Activated CD8-positive, alpha-beta memory T cell treated with anti-CD3 and anti-CD28 coated beads for 24 hours (primary cell): ENCODE measurements around the gene CD3D.
"Not testable (repeated sequence)": the region's sequence is repeated elsewhere in the genome, so short reads cannot be mapped to it uniquely, and the experiment has no call there.

ENCODE experiments used
- DNase-seq: peaks from one replicate; pipeline ENCODE4 v3.0.0-alpha.2; 2020

Gene CD3D

DNA sequence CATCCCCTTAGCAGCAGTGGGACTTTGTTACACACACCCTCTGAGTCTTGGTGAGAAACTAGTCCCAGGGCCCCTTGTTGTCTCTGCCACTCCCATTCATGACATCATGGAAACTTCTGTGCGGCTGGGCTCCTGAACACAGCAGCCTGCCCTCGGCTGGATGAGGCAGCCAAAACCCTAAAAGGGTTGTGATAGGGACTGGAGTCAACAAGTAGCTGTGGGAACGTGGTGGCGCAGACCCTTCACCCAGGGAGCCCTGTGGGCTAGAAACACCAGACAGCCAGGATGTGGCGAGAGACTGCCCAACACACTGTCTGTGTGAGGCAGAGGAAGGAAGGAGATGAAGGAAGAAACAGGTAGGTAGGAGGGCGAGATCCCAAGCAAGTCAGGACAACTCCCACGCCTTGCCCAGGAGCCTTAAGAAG lies 3.9 kb downstream of the CD3D start:
- DNase-seq, result peak; percentile 89

DNA sequence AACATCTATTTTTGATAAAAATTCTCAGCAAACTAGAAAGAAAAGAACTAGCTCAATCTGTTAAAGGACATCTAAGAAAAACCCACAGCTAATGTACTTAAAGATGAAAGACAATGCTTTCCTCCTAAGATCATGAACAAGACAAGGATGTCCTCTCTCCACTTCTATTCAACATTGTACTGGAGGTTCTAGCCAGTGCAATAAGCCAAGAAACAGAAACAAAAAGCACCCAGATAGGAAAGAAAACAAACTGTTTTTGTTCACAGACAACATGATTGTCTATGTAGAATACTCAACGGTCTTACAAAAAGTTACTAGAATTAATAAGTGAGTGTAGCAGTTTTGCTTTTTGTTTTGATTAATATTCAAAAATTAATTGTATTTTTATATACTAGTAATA lies 7.8 kb downstream of the CD3D start:
- DNase-seq, result no peak

DNA sequence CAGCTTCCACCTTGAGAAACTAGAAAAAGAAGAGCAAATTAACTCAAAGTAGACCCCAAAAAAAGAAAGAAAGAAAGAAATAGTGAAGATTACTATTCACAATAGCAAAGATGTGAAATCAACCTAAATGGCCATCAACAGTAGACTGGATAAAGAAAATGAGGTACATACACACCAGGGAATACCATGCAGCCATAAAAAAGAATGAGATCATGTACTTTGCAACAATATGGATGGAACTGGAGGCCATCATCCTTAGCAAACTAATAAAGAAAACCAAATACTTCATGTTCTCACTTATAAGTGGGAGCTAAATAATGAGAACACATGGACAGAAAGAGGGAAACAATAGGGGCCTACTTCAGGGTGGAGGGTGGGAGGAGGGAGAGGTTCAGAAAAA lies 13.8 kb downstream of the CD3D start:
- DNase-seq, result no peak

DNA sequence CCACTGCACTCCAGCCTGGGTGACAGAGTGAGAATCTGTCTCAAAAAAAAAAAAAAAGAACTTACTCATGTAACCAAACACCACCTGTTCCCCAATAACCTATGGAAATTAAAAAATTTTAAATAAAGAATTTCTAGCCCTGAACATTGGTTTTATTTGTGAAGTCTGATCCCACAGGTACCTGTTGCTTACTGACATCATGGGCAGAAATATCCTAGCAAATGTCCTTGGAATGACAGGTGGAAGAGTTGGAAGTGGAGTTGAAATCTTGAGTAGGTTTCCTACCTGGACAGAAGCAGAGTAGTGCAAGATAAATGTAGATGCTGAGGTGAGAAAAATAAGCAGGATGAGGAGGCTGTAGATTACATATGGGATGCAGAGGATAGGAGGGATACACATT lies 17.2 kb downstream of the CD3D start:
- DNase-seq, result no peak

DNA sequence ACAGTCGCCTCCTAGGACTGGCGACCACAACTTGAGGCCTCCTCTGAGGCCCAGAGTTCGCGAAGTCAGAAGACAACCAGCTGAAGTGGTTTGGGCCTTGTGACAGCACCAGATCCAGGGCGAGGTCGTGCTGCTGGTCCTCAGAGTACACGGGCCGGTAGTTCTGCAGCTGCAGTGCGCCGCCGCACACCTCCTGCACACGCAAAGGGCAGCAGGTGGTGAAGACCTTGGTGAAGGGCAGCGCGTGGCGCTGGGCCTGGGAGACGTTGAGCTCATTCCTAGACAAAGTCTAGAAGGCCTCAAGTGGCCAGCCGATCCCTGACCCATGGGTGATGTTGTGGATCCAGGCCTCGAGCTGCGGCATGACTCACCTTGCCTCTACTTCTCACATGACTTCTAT lies 19.8 kb downstream of the CD3D start:
- no peak for DNase-seq

DNA sequence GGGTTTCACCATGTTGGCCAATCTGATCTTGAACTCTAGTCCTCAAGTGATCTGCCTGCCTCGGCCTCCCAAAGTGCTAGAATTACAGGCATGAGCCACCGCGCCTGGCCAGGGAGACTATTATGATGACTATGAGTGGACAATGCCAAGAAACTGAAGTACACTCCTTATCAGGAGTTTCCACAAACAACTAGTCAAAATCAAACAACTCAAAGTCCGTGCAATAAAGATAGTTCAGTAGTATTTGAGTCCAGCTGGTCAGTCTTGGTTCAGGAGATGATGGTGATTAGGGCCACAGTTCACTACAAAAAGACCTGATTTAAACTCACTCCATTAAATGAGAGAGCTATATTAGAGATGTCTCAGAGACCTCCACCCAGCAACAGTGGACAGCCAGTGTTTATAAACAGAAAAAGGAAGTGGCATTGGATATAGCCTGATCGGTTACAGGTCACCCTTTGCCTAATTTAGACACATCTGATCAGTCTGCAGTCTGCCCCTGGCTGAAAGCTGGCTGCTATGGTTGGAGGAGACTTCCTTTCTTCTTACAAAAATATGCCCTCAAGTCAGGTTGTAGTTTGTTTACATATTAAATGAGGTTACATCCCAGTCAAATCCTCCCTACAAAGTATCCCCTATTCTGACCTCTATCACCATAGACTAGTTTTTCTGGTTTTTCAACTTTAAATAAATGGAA lies 21.0 kb downstream of the CD3D start:
- no peak for DNase-seq

DNA sequence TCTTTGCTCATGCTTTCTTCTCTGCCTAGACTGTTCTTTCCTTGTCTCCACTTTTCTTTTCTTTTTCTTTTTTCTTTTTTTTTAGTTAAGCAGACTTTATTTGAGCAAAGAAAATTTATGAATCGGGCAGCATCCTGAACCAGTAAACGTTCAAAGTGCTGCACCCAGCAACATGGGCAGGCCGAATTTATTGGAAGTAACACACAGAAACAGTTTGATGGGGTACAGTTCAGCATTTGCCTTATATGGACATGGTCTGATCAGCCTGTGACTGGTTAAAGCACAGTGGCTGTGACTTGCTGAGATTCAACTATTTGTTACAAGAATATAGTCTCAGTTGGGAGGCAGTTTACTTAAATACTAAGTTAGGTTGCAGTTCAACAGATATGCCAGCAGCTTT lies 22.0 kb downstream of the CD3D start:
- DNase-seq, result no peak

DNA sequence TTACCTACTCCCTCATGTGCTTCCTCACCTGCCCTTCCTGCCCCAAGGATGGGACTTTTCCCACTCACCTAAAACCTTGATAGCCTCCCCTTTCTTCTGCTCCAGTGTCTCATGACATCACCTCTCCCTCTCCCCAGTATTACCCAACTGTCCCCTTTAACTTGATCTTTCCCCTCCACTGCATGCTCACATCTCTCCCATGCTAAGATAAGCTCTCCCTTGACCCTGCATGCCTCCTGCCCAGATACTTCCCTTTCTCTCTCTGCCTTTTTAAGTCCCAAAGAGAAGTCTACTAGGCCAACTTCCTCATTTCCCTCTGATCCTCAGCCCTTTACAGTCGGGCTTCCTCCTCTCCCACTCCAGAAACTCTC lies 23.2 kb downstream of the CD3D start:
- DNase-seq, result no peak

DNA sequence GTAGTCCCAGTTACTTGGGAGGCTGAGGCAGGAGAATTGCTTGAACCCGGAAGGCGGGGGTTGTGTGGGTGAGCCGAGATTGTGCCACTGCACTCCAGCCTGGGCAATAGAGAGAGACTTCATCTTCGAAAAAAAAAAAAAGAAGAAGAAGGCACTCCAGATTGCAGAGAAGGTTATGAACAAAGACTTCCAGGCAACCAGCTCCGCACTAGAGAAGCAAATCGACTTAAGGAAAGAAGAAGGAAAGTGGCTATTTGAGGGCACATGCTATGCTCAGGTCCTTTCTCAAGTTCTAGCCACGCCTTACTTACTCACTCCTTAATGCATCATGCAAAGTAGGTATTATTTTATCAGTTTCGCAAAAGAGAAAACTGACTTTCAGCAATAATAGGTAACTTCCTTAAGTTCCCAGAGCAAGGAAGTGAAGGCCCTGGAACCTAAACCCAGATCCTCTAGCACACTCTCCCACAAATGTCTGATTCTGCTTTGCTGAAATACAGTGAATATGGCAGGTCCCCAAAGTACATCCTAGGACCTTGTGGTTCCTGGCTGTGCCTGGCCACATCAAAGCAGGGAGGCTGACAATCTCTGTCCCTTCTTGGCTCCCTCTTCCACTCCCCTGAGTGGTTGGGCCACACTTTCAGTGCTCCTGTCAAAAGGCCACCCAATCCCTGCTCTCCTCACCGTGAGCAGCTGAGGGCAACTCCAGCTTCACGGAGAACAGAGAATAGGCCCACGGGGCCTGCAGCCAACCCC lies 23.7 kb downstream of the CD3D start:
- DNase-seq, result no peak

DNA sequence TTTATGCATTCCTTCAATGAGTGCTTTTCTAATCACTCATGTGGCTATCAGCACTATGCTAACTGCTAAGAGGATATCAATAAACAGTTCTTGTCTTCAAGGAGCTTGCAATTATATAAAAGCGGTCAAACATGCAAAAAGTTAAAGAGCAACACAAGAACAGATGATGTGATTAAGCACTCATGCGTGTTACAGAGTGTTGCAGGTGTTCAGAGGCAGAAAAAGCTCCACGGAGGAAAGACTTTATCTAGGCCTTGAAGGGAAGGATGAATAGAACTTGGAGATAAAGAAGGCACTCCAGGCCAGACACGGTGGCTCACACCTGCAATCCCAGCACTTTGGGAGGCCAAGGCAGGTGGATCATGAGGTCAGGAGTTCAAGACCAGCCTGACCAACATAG lies 24.4 kb downstream of the CD3D start:
- DNase-seq, result no peak

DNA sequence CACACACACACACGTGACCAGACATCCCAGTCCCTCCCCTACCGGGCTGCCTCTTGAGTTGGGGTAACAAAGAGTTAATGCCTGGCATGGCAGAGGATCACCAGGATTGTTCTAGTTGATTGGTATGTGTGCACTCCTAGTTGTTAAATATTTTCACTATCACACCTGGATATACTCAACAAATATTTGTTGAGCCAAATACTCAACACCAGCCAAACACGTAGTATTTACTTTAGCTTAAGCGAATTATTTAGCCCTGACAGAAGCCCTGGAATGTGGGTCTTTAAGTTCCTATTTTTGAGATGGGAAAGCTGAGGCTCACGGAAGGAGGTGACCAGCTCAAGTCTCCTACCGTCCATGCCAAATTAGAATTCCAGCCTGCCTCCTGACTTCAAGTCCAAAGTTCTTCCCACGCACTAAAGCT lies 27.5 kb downstream of the CD3D start:
- DNase-seq, result no peak

DNA sequence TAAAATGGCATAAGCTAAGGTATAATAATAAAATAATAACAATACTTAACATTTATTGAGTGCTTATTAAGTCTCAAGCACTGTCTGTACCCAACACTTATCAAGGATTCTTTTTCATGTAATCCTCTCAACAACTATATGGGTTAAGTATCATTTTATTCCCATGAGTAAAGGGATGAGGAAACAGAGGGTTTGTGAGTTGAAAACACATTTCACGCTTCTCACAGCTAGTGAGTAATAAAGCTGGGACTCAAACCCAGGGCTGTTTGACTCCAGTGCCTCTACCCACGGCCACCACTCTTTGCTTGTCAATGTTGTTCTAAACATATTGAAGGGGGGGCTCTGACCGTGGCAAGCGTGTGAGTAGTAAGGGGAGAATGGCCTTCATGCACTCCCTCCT lies 29.3 kb downstream of the CD3D start:
- DNase-seq, result no peak

DNA sequence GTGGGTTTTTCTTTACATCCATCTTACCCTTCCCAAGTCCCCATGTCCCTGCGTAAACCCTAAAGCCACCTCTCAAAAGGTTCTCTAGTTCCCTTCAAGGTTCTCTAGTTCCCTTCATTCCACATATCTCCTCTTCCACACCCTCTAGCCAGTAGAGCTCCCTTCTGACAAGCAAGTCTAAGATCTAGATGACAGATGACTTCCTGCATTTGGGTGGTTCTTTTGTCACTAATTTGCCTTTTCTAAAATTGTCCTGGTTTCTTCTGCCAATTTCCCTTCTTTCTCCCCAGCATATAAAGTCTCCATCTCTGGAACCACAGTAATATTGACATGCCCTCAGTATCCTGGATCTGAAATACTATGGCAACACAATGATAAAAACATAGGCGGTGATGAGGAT lies 30.2 kb downstream of the CD3D start:
- DNase-seq, result no peak

DNA sequence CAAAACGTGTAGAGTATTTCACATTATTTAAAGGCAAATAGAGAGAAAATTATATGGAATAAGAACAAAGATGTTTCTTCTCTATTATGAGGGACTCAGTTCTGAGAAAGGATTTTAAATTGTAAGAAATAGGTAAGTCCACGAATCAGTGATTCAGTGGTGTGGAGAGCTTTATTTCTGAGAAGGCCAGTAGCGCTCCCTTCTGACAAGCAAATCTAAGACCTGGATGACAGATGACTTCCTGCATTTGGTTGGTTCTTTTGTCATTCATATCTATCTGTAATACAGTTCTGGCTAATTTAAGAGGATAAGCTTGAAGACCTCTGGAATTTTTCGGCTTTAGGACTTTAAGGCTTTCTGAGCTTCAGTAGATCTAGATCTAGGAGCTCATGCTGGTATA lies 31.0 kb downstream of the CD3D start:
- no peak for DNase-seq

DNA sequence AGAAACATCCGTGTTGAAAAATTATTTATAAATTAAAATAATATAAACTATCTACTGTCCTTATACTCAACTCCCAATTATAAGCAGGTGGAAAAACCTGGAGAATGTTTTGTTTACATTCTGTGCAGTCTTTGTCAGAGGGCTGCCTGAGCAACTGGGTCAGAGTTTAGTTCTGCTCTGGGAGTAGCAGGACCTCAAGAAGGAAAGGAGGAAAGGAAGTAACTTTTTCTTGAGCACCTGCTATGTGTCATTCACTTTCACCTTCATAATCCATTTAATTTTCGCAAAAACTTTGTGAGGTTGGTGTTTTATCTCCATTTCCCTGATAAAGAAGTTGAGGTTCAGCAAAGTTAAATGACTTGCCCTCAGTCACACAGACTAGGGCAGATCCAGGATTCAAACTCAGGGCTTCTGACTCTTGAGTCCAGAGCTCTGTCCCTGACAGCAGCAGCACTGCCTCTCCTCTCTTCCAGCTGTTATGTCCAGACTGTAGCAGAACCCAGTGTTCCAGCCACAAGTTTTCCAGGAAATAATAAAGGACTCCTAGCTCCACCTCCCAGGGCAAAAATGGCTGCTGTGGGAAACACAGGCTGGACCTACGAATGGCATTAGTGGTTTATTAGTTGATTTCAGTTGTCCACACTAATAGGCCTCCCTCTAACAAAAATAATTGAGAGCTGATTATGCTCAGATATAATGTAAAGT lies 31.6 kb downstream of the CD3D start:
- DNase-seq, result no peak

DNA sequence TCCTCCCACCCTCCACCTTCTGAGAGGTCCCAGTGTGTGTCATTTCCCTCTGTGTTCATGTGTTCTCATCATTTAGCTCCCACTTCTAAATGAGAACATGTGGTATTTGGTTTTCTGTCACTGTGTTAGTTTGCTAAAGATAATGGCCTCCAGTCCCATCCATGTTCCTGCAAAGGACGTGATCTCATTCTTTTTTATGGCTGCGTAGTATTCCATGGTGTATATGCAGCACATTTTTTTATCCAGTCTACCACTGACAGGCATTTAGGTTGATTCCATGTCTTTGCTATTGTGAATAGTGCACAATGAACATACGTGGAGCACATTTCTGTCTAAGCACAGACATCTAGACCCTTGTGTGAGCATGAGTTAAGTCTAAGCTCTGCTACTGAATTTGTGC lies 32.2 kb downstream of the CD3D start:
- no peak for DNase-seq

DNA sequence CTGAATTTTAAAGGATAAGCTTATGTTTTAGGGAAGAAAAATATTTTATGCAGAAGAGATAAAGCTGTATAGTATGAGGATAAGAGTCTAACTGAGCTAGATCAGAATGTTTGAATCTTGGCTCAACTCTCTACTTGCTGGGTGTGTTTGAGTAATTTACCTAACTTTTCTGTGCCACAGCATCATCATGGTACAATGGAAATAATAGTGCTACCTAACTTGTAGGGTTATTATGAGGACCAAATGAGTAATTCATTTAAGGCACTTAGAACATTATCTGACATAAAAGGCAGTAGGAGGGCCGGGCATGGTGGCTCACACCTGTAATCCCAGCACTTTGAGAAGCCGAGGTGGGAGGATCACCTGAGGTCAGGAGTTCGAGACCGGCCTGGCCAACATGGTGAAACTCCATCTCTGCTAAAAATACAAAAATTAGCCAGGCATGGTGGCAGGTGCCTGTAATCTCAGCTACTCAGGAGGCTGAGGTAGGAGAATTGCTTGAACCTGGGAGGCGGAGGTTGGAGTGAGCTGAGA lies 33.4 kb downstream of the CD3D start:
- DNase-seq, result not testable (repeated sequence)

DNA sequence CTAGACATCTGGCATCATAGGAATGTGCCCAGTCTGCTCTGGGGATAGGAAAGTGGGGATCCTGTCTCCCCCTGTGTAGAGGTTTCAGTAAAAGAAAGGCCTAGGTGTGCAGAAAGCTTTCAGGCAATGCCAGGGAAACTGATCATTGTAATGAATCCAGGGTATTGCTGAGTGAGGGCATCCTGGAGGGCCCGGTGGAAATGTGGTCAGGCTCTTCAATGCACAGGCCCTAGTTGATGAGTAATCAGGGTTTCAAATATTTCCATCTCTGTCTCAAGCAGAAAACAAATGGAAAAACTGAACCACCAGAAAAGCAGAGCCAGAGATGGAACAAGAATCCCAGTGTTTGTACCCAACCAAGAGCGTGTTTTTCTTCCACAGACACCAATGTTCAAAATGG lies 35.9 kb downstream of the CD3D start:
- no peak for DNase-seq

DNA sequence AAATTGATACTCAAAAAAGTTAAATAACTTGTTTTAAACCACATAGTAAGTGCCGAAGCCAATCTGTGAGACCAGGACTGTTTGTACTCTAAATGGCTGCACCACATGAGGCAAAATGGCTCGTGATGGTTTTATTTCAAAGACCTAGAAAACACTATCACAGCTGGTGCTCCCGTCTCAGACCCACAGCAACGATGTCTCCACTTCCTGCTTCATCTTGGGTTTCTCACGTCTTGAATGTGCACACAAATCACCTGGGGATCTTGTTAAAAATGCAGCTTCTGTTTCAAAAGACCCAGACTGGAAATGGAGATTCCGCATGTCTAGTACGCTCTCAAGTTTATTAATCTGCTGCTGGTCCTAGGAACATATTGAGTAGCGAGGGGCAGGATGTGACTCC lies 36.8 kb downstream of the CD3D start:
- DNase-seq, result peak; percentile 73

DNA sequence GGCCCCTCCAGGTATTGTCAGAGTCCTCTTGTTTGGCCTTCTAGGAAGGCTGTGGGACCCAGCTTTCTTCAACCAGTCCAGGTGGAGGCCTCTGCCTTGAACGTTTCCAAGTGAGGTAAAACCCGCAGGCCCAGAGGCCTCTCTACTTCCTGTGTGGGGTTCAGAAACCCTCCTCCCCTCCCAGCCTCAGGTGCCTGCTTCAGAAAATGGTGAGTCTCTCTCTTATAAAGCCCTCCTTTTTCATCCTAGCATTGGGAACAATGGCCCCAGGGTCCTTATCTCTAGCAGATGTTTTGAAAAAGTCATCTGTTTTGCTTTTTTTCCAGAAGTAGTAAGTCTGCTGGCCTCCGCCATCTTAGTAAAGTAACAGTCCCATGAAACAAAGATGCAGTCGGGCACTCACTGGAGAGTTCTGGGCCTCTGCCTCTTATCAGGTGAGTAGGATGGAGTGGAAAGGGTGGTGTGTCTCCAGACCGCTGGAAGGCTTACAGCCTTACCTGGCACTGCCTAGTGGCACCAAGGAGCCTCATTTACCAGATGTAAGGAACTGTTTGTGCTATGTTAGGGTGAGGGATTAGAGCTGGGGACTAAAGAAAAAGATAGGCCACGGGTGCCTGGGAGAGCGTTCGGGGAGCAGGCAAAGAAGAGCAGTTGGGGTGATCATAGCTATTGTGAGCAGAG lies 37.8 kb downstream of the CD3D start, which contains the start of gene CD3E:
TSS of gene CD3E (plus strand) at position 163 of the 681 bp plus-strand sequence. CDS start at position 386, 223 bp downstream.
- DNase-seq, result peak; percentile 87

DNA sequence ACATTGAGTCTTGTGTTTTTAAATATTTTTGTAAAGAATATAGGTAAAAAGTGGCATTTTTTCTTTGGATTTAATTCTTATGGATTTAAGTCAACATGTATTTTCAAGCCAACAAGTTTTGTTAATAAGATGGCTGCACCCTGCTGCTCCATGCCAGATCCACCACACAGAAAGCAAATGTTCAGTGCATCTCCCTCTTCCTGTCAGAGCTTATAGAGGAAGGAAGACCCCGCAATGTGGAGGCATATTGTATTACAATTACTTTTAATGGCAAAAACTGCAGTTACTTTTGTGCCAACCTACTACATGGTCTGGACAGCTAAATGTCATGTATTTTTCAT lies 38.3 kb downstream of the CD3D start:
- no peak for DNase-seq

DNA sequence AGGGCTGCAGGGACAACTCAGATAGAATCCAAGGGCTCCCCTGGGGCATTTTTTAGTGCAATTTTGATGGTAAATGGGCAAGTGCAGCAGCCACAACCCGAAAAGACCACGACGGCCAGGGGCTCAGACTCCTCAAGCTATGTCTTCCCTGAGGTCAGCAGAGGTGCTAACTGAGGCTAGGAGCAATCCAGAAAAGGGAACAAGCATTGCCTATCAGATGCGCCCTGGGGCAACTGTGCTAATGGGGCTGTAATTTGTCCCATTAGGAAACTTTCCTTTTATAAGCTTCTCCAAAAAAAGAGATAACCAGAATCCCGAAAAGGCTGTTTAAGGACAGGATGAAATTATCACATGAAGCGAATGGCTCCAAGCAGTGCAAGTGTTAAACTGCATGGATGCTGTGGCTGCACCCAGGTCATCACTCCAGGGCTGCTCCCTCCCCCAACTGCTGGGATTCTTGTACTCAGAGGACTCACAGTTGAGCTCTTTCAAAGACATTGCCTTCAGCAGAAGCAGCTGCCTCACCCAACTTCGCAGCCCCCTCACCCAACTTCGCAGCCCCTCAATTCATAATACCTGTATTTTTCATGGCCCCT lies 40.8 kb downstream of the CD3D start:
- DNase-seq, result no peak
